D721Med (cell line): ENCODE measurements around the gene HYOU1.
A peak's percentile ranks its signal among the peaks of the same experiment; 100 is the strongest.

Experiments used
- DNase-seq: peaks from one replicate; pipeline ENCODE4 v3.0.0; 2011; ENCODE audit warnings: low spot score; ENCODE audit not compliant: insufficient read length
- FAIRE-seq: peaks from 2 replicates; lab custom pipeline; 2011; peaks lifted over from hg19 to GRCh38; lab: Jason Lieb, UNC
- CTCF ChIP-seq: IDR thresholded peaks from 2 replicates; pipeline ENCODE4 v1.5.1; 2012; ENCODE audit warnings: mild to moderate bottlenecking, control low read depth; ENCODE audit not compliant: insufficient read depth; ENCODE audit errors: missing control alignments

HYOU1 gene

GRCh38 chr11:119029340-119030028, 27.5 kb downstream of the HYOU1 start:
- no peak for TF ChIP-seq CTCF
- peak; percentile 30 for DNase-seq
- no peak for FAIRE-seq

DNA sequence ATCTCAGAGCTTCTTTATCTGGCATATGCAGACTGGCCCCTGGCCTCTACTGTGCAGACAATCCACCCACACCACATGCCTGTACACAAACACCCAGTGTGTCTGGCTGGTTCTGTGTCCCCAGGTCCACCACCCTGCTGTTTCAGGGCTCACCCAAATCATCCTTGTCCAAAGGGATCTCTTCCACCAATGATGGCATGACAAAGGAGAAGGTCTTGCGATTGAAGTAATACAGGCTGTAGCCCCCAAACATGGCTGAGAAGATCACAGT, 28.0 kb downstream of the HYOU1 start:
- DNase-seq (no peak), FAIRE-seq (no peak)
- TF ChIP-seq CTCF, result no peak

DNA sequence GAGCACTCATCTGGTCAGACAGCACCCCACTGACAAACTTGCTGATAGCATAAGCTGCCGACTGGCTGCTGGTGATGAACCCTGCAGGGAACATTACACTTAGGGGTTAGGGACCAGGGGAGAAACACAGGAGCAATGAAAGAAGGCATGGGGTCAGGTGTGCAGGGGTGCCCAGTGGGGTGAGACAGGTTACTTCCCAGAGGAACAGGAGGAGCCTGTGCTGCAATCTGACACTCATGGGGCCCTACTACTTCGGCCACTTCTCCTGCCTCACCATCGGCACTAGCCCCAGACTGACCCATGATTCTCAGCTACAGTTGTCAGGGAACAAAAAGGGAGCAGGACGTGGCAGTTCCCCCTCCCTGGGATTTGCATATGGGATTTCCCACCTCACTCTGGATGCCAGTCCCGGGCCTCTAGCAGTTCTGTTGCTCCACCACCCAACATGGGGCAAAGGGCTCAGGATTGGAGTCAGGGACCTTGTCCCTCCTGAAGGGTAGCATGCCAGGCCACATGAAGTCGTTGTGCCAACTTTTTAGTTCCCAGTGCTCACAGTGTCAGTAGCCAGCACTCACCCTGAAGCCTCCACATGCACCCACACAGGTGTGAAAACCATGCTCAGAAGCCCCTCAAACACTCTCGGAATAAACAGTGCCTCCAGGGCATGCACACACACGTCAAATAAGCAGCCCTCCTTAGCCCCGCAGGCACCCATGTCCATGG, 28.5 kb downstream of the HYOU1 start:
- no peak for FAIRE-seq
- peak; percentile 7 for DNase-seq
- TF ChIP-seq CTCF, result no peak

DNA sequence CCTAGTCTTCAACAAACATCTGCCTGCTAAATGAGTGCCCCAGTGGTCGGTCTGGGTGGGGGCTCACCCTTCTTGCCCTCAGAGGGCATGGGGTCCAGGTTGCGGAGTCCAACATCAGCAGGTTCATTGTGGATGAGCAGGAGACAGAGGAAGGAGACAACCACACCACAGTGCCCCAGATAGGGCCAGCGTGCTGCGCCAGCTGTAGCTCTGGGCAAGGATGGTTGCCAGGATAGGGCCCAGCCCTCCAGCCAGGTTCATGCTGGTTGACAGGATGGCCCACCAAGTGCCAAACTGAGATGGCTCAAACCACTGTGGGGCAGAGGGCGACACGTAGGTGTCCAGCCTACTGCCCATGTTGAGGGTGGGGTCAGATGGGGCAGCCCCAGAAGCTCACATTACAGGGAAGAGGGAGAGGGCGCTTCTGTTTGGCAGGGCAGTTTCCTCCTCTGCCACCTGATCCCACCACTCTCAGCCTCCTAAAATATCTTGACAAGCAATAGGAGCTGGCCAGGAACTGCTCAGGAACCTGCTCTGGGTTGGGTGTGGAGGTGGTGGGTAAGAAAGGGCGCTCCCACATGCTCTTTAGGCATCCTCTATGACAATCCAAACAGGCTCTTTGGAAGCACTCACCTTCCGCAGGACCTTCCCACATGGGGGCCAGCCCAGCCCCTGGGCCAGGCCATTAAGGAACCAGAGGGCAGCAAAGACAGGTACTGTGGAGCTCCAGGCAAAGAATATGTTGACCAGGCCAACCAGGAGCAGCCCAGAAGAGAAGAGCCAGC, 29.3 kb downstream of the HYOU1 start:
- FAIRE-seq (no peak), DNase-seq (no peak)
- no peak for TF ChIP-seq CTCF

- FAIRE-seq (no peak), DNase-seq (peak; percentile 9)
- no peak for TF ChIP-seq CTCF
Observed at GRCh38 chr11:119026970-119027369, 30.0 kb downstream of the HYOU1 start.

GRCh38 chr11:119025978-119026766, 30.8 kb downstream of the HYOU1 start:
- DNase-seq, result no peak
- no peak for FAIRE-seq
- TF ChIP-seq CTCF, result no peak
